NCI-H2081 treated with DMSO at 0.1 percent for 48 hours (cell line): ENCODE results near the gene ELAC1.
"Not testable (repeated sequence)": the region's sequence is repeated elsewhere in the genome, so short reads cannot be mapped to it uniquely, and the experiment has no call there.

ENCODE experiments used
- DNase-seq: peaks from one replicate; lab custom pipeline; 2025; lab: John Stamatoyannopoulos, UW

The ELAC1 gene

GRCh38 chr18:50972404-50972803 is 4.6 kb downstream of the ELAC1 start:
- DNase-seq, result not testable (repeated sequence)

- no peak for DNase-seq
Measured at GRCh38 chr18:50973367-50974126, 5.7 kb downstream of the ELAC1 start.

- no peak for DNase-seq
Measured at GRCh38 chr18:50977037-50977760, 9.4 kb downstream of the ELAC1 start.

GRCh38 chr18:50981381-50981780 is 13.5 kb downstream of the ELAC1 start:
- DNase-seq, result no peak

- no peak for DNase-seq
Measured at GRCh38 chr18:50982086-50982801, 14.4 kb downstream of the ELAC1 start.

GRCh38 chr18:50982802-50983179 is 15.0 kb downstream of the ELAC1 start:
- DNase-seq, result no peak

GRCh38 chr18:50986360-50987087 is 18.7 kb downstream of the ELAC1 start:
- no peak for DNase-seq

GRCh38 chr18:50987261-50987660 is 19.4 kb downstream of the ELAC1 start:
- DNase-seq, result no peak

- DNase-seq, result no peak
Measured at GRCh38 chr18:50989711-50990110, 21.9 kb downstream of the ELAC1 start.

- DNase-seq, result no peak
Measured at GRCh38 chr18:50992351-50992762, 24.5 kb downstream of the ELAC1 start.

- DNase-seq, result no peak
Measured at GRCh38 chr18:50994031-50994430, 26.2 kb downstream of the ELAC1 start.

GRCh38 chr18:51003174-51003573 is 35.3 kb downstream of the ELAC1 start:
- DNase-seq, result not testable (repeated sequence)

GRCh38 chr18:51006061-51006818 is 38.4 kb downstream of the ELAC1 start:
- DNase-seq, result no peak

- no peak for DNase-seq
Measured at GRCh38 chr18:51006948-51007789, 39.3 kb downstream of the ELAC1 start.

GRCh38 chr18:51007790-51008139 is 39.9 kb downstream of the ELAC1 start:
- no peak for DNase-seq

- DNase-seq, result no peak
Measured at GRCh38 chr18:51009072-51009471, 41.2 kb downstream of the ELAC1 start.

GRCh38 chr18:51010218-51010617 is 42.4 kb downstream of the ELAC1 start:
- DNase-seq, result no peak

GRCh38 chr18:51011709-51012108 is 43.9 kb downstream of the ELAC1 start:
- DNase-seq, result no peak

GRCh38 chr18:51012441-51012840 is 44.6 kb downstream of the ELAC1 start:
- DNase-seq, result no peak

- no peak for DNase-seq
Measured at GRCh38 chr18:51013259-51013658, 45.4 kb downstream of the ELAC1 start.
